ENCODE measurements around the gene RERE. TPM values are rescaled to one million over a fixed set of nuclear protein-coding genes. Genes with fewer than 3 reads are reported as not detected.

RERE gene
- total and polyA plus RNA-seq, 2 experiments from 2014 or later: 148 to 170 TPM

DNA sequence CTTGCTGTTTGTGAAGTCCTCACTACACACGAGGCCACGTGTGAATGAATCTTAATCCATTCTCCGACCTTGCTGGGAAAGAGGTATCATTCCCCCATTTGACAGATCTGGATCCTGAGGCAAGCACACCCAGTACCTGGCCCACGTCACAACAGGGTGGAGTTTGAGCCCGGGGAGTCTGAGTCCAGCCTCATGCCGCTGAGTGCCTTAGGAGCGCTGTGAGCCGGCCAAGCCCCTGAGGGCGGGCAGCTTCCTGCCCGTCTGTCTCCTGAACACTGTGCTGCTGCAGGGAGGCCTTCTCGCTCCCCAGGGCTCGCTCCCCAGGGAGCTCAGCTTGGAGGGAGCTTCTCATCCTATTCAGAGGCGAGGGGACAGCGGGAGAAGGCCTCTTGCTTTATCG is 469.8 kb downstream of the RERE start:
- no peaks in the 10 kb centered on the region for H3K79me2 ChIP-seq (replicated peaks; ENCODE audit: insufficient read depth)
- peaks cover 6% of the 10 kb centered on the region; the same call in 1 of the 2 replicates for H3K4me1 ChIP-seq (ENCODE audit: insufficient read depth)
- ATAC-seq (no peak), DNase-seq (ENCODE audit: low spot score) (no peak)
- no peak overlapping the region for H3K4me3 Mint-ChIP-seq
- peaks cover 7% of the 10 kb centered on the region; the same call in 1 of the 2 replicates for H4K20me1 ChIP-seq (replicated peaks; ENCODE audit: insufficient read depth)
- no peak overlapping the region for H3K27ac ChIP-seq (ENCODE audit: low read depth)
- H3K27me3 Mint-ChIP-seq (ENCODE audit: insufficient read depth, low read depth, poor library complexity): peaks cover 26% of the 10 kb centered on the region
- peaks cover 6% of the 10 kb centered on the region; the same call in 1 of the 2 replicates for H3F3A ChIP-seq (replicated peaks; ENCODE audit: low read depth)
- H3K9me2 ChIP-seq (ENCODE audit: insufficient read depth): no peaks in the 10 kb centered on the region; the same call in 1 of the 2 replicates
- peaks cover 24% of the 10 kb centered on the region for H3K4me1 Mint-ChIP-seq
- no peak overlapping the region for H3K4me2 ChIP-seq
- no peaks in the 10 kb centered on the region for H3K36me3 Mint-ChIP-seq (ENCODE audit: low read depth)
- H3K4me3 ChIP-seq: no peak overlapping the region
- H3K9me3 Mint-ChIP-seq: peaks cover 2% of the 10 kb centered on the region; the same call in 2 of the 3 replicates
- H3K27me3 ChIP-seq (ENCODE audit: insufficient read depth): no peaks in the 10 kb centered on the region
- H3K27ac Mint-ChIP-seq: no peak overlapping the region
- H3K36me3 ChIP-seq (ENCODE audit: insufficient read depth): no peaks in the 10 kb centered on the region
- TF ChIP-seq, protein P1, sequence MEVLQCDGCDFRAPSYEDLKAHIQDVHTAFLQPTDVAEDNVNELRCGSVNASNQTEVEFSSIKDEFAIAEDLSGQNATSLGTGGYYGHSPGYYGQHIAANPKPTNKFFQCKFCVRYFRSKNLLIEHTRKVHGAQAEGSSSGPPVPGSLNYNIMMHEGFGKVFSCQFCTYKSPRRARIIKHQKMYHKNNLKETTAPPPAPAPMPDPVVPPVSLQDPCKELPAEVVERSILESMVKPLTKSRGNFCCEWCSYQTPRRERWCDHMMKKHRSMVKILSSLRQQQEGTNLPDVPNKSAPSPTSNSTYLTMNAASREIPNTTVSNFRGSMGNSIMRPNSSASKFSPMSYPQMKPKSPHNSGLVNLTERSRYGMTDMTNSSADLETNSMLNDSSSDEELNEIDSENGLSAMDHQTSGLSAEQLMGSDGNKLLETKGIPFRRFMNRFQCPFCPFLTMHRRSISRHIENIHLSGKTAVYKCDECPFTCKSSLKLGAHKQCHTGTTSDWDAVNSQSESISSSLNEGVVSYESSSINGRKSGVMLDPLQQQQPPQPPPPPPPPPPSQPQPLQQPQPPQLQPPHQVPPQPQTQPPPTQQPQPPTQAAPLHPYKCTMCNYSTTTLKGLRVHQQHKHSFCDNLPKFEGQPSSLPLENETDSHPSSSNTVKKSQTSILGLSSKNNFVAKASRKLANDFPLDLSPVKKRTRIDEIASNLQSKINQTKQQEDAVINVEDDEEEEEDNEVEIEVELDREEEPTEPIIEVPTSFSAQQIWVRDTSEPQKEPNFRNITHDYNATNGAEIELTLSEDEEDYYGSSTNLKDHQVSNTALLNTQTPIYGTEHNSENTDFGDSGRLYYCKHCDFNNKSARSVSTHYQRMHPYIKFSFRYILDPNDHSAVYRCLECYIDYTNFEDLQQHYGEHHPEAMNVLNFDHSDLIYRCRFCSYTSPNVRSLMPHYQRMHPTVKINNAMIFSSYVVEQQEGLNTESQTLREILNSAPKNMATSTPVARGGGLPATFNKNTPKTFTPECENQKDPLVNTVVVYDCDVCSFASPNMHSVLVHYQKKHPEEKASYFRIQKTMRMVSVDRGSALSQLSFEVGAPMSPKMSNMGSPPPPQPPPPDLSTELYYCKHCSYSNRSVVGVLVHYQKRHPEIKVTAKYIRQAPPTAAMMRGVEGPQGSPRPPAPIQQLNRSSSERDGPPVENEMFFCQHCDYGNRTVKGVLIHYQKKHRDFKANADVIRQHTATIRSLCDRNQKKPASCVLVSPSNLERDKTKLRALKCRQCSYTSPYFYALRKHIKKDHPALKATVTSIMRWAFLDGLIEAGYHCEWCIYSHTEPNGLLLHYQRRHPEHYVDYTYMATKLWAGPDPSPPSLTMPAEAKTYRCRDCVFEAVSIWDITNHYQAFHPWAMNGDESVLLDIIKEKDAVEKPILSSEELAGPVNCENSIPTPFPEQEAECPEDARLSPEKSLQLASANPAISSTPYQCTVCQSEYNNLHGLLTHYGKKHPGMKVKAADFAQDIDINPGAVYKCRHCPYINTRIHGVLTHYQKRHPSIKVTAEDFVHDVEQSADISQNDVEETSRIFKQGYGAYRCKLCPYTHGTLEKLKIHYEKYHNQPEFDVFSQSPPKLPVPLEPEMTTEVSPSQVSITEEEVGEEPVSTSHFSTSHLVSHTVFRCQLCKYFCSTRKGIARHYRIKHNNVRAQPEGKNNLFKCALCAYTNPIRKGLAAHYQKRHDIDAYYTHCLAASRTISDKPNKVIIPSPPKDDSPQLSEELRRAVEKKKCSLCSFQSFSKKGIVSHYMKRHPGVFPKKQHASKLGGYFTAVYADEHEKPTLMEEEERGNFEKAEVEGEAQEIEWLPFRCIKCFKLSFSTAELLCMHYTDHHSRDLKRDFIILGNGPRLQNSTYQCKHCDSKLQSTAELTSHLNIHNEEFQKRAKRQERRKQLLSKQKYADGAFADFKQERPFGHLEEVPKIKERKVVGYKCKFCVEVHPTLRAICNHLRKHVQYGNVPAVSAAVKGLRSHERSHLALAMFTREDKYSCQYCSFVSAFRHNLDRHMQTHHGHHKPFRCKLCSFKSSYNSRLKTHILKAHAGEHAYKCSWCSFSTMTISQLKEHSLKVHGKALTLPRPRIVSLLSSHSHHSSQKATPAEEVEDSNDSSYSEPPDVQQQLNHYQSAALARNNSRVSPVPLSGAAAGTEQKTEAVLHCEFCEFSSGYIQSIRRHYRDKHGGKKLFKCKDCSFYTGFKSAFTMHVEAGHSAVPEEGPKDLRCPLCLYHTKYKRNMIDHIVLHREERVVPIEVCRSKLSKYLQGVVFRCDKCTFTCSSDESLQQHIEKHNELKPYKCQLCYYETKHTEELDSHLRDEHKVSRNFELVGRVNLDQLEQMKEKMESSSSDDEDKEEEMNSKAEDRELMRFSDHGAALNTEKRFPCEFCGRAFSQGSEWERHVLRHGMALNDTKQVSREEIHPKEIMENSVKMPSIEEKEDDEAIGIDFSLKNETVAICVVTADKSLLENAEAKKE (CRISPR knock-in tag; IDR thresholded peaks at IDR 0.05): no peak
- TF ChIP-seq, protein P2, sequence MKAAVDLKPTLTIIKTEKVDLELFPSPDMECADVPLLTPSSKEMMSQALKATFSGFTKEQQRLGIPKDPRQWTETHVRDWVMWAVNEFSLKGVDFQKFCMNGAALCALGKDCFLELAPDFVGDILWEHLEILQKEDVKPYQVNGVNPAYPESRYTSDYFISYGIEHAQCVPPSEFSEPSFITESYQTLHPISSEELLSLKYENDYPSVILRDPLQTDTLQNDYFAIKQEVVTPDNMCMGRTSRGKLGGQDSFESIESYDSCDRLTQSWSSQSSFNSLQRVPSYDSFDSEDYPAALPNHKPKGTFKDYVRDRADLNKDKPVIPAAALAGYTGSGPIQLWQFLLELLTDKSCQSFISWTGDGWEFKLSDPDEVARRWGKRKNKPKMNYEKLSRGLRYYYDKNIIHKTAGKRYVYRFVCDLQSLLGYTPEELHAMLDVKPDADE (IDR thresholded peaks at IDR 0.05): no peak
- TF ChIP-seq, protein P3, sequence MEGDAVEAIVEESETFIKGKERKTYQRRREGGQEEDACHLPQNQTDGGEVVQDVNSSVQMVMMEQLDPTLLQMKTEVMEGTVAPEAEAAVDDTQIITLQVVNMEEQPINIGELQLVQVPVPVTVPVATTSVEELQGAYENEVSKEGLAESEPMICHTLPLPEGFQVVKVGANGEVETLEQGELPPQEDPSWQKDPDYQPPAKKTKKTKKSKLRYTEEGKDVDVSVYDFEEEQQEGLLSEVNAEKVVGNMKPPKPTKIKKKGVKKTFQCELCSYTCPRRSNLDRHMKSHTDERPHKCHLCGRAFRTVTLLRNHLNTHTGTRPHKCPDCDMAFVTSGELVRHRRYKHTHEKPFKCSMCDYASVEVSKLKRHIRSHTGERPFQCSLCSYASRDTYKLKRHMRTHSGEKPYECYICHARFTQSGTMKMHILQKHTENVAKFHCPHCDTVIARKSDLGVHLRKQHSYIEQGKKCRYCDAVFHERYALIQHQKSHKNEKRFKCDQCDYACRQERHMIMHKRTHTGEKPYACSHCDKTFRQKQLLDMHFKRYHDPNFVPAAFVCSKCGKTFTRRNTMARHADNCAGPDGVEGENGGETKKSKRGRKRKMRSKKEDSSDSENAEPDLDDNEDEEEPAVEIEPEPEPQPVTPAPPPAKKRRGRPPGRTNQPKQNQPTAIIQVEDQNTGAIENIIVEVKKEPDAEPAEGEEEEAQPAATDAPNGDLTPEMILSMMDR (conservative IDR thresholded peaks at IDR 0.05; ENCODE audit: low read depth in 2 of 2): no peak
- TF ChIP-seq REST (IDR thresholded peaks at IDR 0.05; ENCODE audit: unreplicated experiment): no peak
- no peak for TF ChIP-seq EZH2phosphoT487 (IDR thresholded peaks at IDR 0.05; ENCODE audit: unreplicated experiment)
- TF ChIP-seq EZH2 (IDR thresholded peaks at IDR 0.05; ENCODE audit: low read depth, unreplicated experiment): no peak
- TF ChIP-seq JUNB (IDR thresholded peaks at IDR 0.05; ENCODE audit: unreplicated experiment): no peak
- no peak for TF ChIP-seq POLR2AphosphoS5 (IDR thresholded peaks at IDR 0.05; ENCODE audit: low read depth)
- TF ChIP-seq NANOG (IDR thresholded peaks at IDR 0.05; ENCODE audit: borderline replicate concordance): no peak
- no peak for TF ChIP-seq CREB1 (CRISPR knock-in tag; IDR thresholded peaks at IDR 0.05; ENCODE audit: low read depth)
- no peak for TF ChIP-seq ZNF114 (CRISPR knock-in tag; IDR thresholded peaks at IDR 0.05)
- no peak for TF ChIP-seq STAT1 (IDR thresholded peaks at IDR 0.05; ENCODE audit: unreplicated experiment)
- TF ChIP-seq ZNF331 (CRISPR knock-in tag; IDR thresholded peaks at IDR 0.05; ENCODE audit: low read depth): no peak
- H2AFZ ChIP-seq: no peak overlapping the region
